Purkinje cell (primary cell): Measurements from ENCODE around the gene UBE2Z. TPM values are rescaled to one million over a fixed set of nuclear protein-coding genes. Genes with fewer than 3 reads are reported as not detected.

ENCODE experiments used
- polyA plus RNA-seq: library from polyadenylated mRNA; unstranded; fragments of >200 nt; fragmentation: Nextera tagmentation; gene quantifications from 2 replicates; pipeline ENCODE4 v1.2.1, GENCODE V29; 2014

Gene UBE2Z
- 7.0 and 9.4 TPM in 2 replicates for polyA plus RNA-seq

GRCh38 chr17:48908047-48908843 lies at the start of gene UBE2Z:
TSS of gene UBE2Z (plus strand) at chr17:48908407. CDS start at chr17:48908504, 97 bp downstream.

GRCh38 chr17:48944515-48945260 lies 36.5 kb downstream of the UBE2Z start, which contains the start of gene SNF8:
TSS of gene SNF8 (minus strand) at chr17:48944842. CDS start at chr17:48944734, 108 bp downstream.

Other genes starting within 250 kb of the UBE2Z start
- not detected in 2 replicates for gene PRAC1, start 185.9 kb upstream of the UBE2Z start, polyA plus RNA-seq
- not detected in 2 replicates for gene PRAC2, start 185.2 kb upstream of the UBE2Z start, polyA plus RNA-seq
- not detected in 2 replicates for gene HOXB13, start 179.7 kb upstream of the UBE2Z start, polyA plus RNA-seq
- gene TTLL6, start 91.2 kb upstream of the UBE2Z start, polyA plus RNA-seq, result not detected in 2 replicates
- gene CALCOCO2, start 77.4 kb upstream of the UBE2Z start, polyA plus RNA-seq, result 14.3 and 49.5 TPM in 2 replicates
- gene ATP5MC1, start 15.6 kb upstream of the UBE2Z start, polyA plus RNA-seq, result 1,346 and 1,481 TPM in 2 replicates
- 25.5 and 43.2 TPM in 2 replicates for gene SNF8, start 36.4 kb downstream of the UBE2Z start, polyA plus RNA-seq
- gene GIP, start 60.2 kb downstream of the UBE2Z start, polyA plus RNA-seq, result not detected in 2 replicates
- not detected in 2 replicates for gene IGF2BP1, start 89.0 kb downstream of the UBE2Z start, polyA plus RNA-seq
- not detected in 2 replicates for gene B4GALNT2, start 224.4 kb downstream of the UBE2Z start, polyA plus RNA-seq